ENCODE measurements around the gene RPAP2. TPM values are rescaled to one million over a fixed set of nuclear protein-coding genes. Genes with fewer than 3 reads are reported as not detected.
"Not testable (repeated sequence)": the region's sequence is repeated elsewhere in the genome, so short reads cannot be mapped to it uniquely, and the experiment has no call there.

RPAP2 gene
- 33.6 and 38.1 TPM in 2 replicates for total RNA-seq

GRCh38 chr1:92298573-92299476, at the start of gene RPAP2, which contains the start of gene GLMN:
RPAP2 (plus strand) TSS chr1:92299059; CDS start chr1:92299074, 15 bp downstream.
GLMN (minus strand) TSS chr1:92298987; CDS start chr1:92297999, 988 bp downstream.
- intact Hi-C loops (cut with micrococcal nuclease): loop anchor here (1.0 to 10.0 kb wide), 10 partner anchors 18 to 536 kb away; partner anchors contain the start of genes BTBD8 and RPL5

DNA sequence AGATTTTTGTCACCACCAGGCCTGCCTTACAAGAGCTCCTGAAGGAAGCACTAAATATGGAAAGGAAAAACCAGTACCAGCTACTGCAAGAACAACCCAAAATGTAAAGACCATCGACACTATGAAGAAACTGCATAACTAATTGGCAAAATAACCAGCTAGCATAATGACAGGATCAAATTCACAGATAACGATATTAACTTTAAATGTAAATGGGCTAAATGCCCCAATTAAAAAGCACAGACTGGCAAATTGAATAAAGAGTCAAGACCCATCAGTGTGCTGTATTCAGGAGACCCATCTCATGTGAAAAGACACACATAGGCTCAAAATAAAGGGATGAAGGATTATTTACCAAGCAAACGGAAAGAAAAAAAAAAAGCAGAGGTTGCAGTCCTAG, 44.1 kb upstream of the RPAP2 start:
- intact Hi-C loops (cut with micrococcal nuclease): not testable (repeated sequence)

DNA sequence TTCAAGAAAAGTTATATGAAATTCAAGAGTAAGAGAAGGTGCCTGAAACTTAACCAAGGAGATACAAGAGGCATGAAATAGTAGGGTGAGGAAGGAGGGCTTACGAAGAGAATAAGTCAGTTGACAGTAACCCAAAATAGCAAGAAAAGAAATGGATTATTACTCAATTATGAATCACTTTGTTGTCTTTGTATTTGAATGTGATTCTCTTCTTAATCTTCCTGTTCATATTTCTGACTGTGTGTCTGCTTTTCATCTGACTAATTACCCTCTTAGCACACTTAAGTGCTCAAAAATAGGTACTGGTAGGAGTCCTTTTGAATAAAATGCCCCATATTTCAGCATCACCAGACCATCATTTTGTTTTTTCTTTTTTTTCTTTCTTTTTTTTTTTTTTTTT, 39.5 kb upstream of the RPAP2 start:
- intact Hi-C loops (cut with micrococcal nuclease): no loop called here

- intact Hi-C loops (cut with micrococcal nuclease): no loop called here
These were observed 36.3 kb upstream of the RPAP2 start for GRCh38 chr1:92262516-92262915.

DNA sequence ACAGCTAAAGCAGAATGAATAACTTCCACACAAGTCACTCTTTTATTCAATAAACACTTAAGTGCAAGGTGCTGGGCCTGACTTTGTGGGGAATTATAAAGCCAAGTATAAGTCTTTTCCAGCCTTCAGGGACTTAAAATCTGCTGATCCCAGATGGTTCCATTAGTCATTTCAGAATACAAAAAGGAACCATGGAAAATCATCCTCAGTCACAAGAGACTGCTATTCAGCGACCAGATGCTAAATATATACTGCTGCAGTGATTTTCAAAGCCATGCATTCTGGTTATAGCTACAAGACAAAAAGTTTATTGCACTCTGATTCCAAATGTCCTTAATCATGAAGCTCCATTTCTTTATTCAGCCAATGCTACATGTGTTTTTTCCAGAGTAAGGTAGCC, 25.8 kb upstream of the RPAP2 start:
- intact Hi-C loops (cut with micrococcal nuclease): no loop called here

- intact Hi-C loops (cut with micrococcal nuclease): no loop called here
These were observed 23.9 kb upstream of the RPAP2 start for GRCh38 chr1:92274939-92275338.

DNA sequence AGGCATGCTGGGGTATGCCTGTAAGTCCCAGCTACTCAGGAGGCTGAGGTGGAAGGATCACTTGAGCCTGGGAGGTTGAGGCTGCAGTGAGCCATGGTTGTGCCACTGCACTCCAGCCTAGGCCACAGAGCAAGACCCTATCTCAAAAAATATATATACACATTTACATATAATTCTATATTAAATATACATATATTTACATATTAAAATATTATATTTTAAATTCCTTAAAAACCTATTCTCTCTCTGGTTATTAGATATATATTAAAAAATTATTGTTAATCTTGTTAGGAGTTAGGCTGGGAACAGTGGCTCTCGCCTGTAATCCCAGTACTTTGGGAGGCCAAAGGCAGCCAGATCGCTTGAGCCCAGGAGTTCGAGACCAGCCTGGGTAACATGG, 22.8 kb upstream of the RPAP2 start:
- intact Hi-C loops (cut with micrococcal nuclease): no loop called here

DNA sequence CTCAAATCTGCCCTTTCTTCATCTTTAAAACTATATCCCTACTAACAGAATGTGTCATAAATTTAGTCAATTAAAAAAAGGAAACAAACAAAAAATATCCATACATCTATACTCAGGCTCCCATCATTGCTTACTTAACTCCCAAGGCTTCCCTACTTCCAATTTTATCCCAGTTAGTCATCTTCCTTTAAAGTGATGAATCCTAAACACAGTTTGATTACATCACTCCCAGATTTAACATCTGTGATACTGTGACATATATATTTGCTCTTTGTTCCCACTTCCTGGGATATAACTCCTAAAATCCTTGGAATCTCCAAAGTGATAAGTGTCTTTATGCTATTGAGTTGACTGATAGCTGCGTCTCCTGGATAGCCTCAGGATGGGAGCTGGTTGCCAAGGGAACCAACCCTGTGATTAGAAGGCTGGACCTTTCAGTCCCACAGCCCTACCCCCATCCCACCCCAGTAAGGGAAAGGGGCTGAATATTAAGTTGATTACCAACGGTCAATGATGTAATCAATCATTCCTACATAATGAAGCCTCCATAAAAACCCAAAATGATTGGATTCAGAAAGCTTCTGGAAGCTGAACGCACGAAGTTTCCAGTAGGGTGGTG, 21.6 kb upstream of the RPAP2 start:
- intact Hi-C loops (cut with micrococcal nuclease): no loop called here

GRCh38 chr1:92279781-92280180, 19.1 kb upstream of the RPAP2 start:
- intact Hi-C loops (cut with micrococcal nuclease): not testable (repeated sequence)

DNA sequence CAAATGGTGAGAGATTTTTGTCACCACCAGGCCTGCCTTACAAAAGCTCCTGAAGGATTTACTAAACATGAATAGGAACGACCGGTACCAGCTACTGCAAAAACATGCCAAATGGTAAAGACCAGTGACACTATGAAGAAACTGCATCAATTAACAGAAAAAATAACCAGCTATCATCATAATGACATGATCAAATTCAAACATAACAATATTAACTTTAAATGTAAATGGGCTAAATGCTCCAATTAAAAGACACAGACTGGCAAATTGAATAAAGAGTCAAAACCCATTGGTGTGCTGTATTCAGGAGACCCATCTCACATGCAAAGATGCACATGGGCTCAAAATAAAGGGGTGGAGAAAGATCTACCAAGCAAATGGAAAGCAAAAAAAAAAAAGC, 17.4 kb upstream of the RPAP2 start:
- intact Hi-C loops (cut with micrococcal nuclease): not testable (repeated sequence)

DNA sequence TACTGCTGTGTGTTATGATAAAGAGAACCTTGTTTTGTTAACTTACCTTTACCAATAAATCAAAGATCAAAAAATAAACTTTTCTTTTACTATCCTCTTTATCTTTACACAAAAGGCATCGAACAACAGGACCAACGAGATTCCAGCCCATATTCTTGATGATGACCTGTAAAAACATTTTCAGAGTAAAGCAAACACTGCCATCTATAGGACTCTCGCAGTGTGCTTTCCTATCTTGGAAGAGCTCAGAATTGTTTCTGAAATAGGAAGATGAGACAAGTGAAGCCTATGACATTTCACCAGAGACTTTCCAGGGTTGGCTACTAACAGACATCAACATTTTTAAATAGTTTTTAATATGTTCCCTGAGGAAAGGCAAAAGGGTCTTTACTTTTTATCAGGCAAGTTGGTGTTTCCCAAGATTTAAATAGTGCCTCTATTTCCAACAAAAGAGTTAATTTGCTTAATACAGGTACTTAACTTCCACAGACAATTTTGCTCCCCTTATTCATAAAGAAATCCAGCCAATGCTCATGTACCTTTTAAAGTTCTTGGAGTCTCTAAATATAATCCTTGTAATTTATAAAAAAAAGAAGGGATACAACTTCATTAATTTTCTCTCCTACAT, 7.4 kb upstream of the RPAP2 start:
- intact Hi-C loops (cut with micrococcal nuclease): loop anchor here (1.0 to 10.0 kb wide), 3 partner anchors 294 to 779 kb away; partner anchors contain the start of gene RPL5

DNA sequence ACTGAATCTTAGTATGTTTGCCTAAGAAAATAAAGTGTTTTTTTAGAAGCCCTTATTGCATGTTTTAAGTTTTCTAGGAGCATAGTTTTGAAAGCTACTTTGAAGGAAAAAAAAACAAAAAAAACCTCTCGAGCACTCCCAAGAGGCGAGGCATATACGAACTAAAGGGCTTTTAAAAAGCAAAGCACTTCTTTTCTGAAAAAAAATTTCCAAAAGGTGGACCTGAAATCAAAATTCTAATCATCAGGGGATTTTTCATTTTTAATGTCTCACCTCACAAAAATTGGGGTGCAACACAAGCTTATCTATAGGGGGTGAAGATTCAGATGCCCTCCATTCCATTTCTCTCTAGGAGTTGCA, 666 bp upstream of the RPAP2 start:
- intact Hi-C loops (cut with micrococcal nuclease): loop anchor here (1.0 to 10.0 kb wide), 9 partner anchors 19 to 537 kb away; partner anchors contain the start of genes BTBD8 and RPL5

DNA sequence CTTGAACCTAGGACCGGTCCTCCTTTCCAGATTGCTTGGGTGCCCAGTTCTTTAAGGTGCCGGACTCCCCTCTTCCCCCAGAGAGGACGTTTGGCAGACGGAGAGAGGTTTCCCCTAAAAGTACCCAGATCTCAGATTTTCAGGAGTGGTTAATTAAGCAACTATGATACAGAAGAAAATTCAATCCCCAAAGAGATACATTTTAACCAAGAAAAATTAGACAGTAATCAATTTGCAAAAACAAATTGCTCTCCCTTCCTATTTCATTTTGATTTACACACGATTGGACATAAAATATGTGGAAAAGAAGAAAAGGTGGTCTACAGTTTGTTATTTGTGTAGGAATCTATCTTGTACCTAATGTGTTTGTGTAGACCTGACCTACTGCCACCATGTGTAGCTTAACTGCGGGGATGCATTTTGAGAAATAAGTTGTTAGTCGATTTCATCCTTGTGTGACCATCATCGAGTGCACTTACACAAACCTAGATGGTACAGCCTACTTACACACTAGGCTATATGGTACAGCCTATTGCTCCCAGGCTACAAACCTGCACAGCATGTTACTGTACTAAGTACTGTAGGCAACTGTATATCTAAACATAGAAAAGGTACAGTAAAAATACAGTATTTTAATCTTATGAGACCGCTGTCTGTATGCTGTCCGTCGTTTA, 755 bp downstream of the RPAP2 start:
- intact Hi-C loops (cut with micrococcal nuclease): loop anchor here (1.0 to 10.0 kb wide), 9 partner anchors 17 to 535 kb away; partner anchors contain the start of gene RPL5

DNA sequence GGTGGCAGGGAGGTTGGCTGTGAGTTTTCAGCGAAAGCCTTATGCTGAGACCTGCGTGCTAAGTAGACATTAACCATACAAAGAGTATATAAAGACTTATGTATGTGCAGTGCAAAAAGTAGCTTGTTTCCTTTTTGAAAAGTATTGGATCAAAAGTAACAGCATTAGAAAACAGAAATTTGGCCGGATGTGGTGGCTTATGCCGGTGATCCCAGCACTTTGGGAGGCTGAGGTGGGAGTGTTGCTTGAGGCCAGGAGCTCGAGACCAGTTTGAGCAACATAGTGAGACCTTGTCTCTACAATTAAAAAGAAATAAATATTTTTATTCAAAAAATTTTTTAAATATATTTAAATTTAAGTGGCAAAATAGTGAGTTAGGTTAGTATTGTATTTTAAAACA, 2.2 kb downstream of the RPAP2 start:
- intact Hi-C loops (cut with micrococcal nuclease): no loop called here

GRCh38 chr1:92306020-92306419, 7.2 kb downstream of the RPAP2 start:
- intact Hi-C loops (cut with micrococcal nuclease): no loop called here

DNA sequence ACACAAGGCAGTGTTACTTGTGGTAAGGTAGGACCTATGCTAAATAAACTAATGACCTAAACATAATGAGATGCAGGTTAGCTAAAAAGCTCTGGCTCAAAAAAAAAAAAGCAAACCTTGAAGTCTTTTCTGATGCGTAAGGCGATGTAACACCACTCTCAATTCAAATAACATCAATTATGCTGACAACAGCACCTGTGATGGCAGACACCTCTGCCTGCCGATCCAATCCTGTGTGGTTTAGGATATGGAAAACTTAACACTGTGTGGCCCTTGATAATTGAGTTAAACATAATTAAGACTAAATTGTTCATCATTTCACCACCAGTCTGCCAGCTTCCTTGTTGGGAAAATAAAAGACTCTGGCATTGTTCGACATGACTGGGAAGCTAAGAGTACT, 9.1 kb downstream of the RPAP2 start:
- intact Hi-C loops (cut with micrococcal nuclease): no loop called here

DNA sequence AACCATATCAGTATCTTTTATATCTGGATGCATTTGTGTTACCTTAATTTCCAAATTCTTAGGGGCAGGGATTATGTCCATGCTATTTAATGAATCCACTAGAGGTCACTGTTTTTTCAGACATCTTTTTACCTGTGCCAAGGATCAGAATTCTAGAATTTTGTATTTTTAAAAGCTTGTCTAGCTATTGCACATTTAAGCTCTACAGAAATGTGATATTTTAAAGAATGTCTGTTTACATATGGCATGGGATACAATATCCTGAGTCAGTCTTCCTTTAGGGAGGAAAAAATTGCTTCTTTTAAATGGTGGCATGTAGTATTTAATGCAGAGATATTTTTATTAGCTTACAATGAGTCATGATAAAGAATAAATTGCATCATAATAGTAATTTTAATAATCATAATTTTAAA, 11.3 kb downstream of the RPAP2 start:
- intact Hi-C loops (cut with micrococcal nuclease): loop anchor here (1.0 kb wide), 3 partner anchors 173 to 313 kb away; no protein-coding TSS in a partner anchor

GRCh38 chr1:92314024-92314423, 15.2 kb downstream of the RPAP2 start:
- intact Hi-C loops (cut with micrococcal nuclease): loop anchor here (2.0 kb wide), 2 partner anchors 97 to 223 kb away; no protein-coding TSS in a partner anchor

GRCh38 chr1:92315766-92316599, 17.1 kb downstream of the RPAP2 start:
- intact Hi-C loops (cut with micrococcal nuclease): loop anchor here (2.0 to 5.0 kb wide), 7 partner anchors 17 to 266 kb away; partner anchors contain the start of genes GFI1, GLMN and RPAP2

Measured in T-helper 2 cell treated with Interferon-gamma antibody and Interleukin-4, amounts not matched to agents 100 ng/mL and 5 ng/mL, for 36 hours (primary cell).